HCT116 (cell line): Measurements from ENCODE around the gene NOC3L. TPM values are rescaled to one million over a fixed set of nuclear protein-coding genes. Genes with fewer than 3 reads are reported as not detected.

Source experiments
- ATAC-seq: fragments of 200-7000 bp; cut with Tn5 transposase; 2 replicates; pipeline ENCODE4 v1.9.1; 2020; ENCODE audit warnings: mild to moderate bottlenecking, moderate library complexity
- BruUV-seq: library from RNA; stranded (reverse); fragments of 400-500 nt; replicated peaks from 2 replicates; lab custom pipeline; 2021; lab: Mats Ljungman, UMichigan
- CTCF ChIA-PET: fragments of 300-600 bp; sonication (Branson Sonifier 250); formaldehyde crosslinking; loops from one replicate; lab custom pipeline; 2021; ENCODE audit warnings: antibody characterized with exemption; lab: Charles Lee
- POLR2A ChIA-PET: fragments of 300-600, 350-600 bp; sonication (Branson Sonifier 250); formaldehyde crosslinking; loops from one replicate; lab custom pipeline; 2021; ENCODE audit warnings: antibody characterized with exemption; lab: Charles Lee
- RAD21 ChIA-PET, 2 experiments: fragments of 300-600 bp; sonication (Branson Sonifier 250); formaldehyde crosslinking; loops; one replicate each; lab custom pipeline; 2023; ENCODE audit warnings: low total read pairs in 2 of 2; ENCODE audit not compliant: uncharacterized antibody in 2 of 2, unreplicated experiment in 2 of 2, low non-redundant PET in 1 of 2; lab: Charles Lee
- DNase-seq: peaks from one replicate; pipeline ENCODE4 v3.0.0-alpha.2; 2010; ENCODE audit warnings: low read depth, low spot score
- H2AFZ ChIP-seq: fragments of 200-600 bp; shearing (Covaris generic), sonication (generic); 2 replicates; pipeline ENCODE4 v1.6.1; 2017; ENCODE audit warnings: low read depth, mixed run types, mixed read lengths, antibody characterized with exemption, low read length; ENCODE audit not compliant: poor library complexity, severe bottlenecking
- H3K27ac ChIP-seq: 2 replicates; pipeline ENCODE4 v1.5.1; 2012; ENCODE audit warnings: low read depth, low read length
- H3K27me3 ChIP-seq: fragments of 200-600 bp; sonication (generic); 2 replicates; pipeline ENCODE4 v1.6.1; 2016; ENCODE audit warnings: mixed run types, low read length, mixed read lengths; ENCODE audit not compliant: insufficient read depth
- H3K36me3 ChIP-seq, 2 experiments: fragments of 200-500 bp in 1 of 2; fragments of 200-600 bp in 1 of 2; sonication (Bioruptor generic) in 1 of 2; sonication (generic) in 1 of 2; 2 replicates each; pipeline versions ENCODE4 v1.5.1 to v1.6.1; 2014 to 2016; ENCODE audit warnings: low read length in 2 of 2, inconsistent platforms in 1 of 2, mixed read lengths in 1 of 2, mixed run types in 1 of 2; ENCODE audit not compliant: insufficient read depth in 2 of 2, control insufficient read depth in 1 of 2
- H3K4me1 ChIP-seq, 2 experiments: fragments of 200-600 bp in 1 of 2; sonication (generic) in 1 of 2; 2 replicates each; pipeline versions ENCODE4 v1.5.1 to v1.6.1; 2012 to 2017; ENCODE audit warnings: low read length in 2 of 2, inconsistent platforms in 1 of 2, mild to moderate bottlenecking in 1 of 2, mixed read lengths in 1 of 2, mixed run types in 1 of 2, moderate library complexity in 1 of 2; ENCODE audit not compliant: insufficient read depth in 2 of 2, control insufficient read depth in 1 of 2
- H3K4me2 ChIP-seq: fragments of 200-600 bp; sonication (generic); 2 replicates; pipeline ENCODE4 v1.6.1; 2017; ENCODE audit warnings: mixed run types, low read length, mixed read lengths
- H3K4me3 ChIP-seq, 2 experiments: fragments of 200-600 bp in 1 of 2; sonication (generic) in 1 of 2; replicated peaks in 1 of 2; 2 replicates each; pipeline ENCODE4 v1.5.1; 2011 to 2016; ENCODE audit warnings: low read length in 2 of 2, control low read depth in 1 of 2, low read depth in 1 of 2, mild to moderate bottlenecking in 1 of 2, mixed read lengths in 1 of 2, mixed run types in 1 of 2
- H3K79me2 ChIP-seq: fragments of 200-600 bp; sonication (generic); 2 replicates; pipeline ENCODE4 v1.6.1; 2017; ENCODE audit warnings: mild to moderate bottlenecking, mixed run types, low read length, moderate library complexity, mixed read lengths; ENCODE audit not compliant: insufficient read depth
- H3K9ac ChIP-seq: fragments of 200-600 bp; sonication (generic); 2 replicates; pipeline ENCODE4 v1.6.1; 2016; ENCODE audit warnings: low read length, mixed read lengths
- H3K9me2 ChIP-seq: fragments of 200-600 bp; sonication (generic), shearing (Covaris generic); 2 replicates; pipeline ENCODE4 v1.6.1; 2017; ENCODE audit warnings: mixed run types, mild to moderate bottlenecking, moderate library complexity; ENCODE audit not compliant: insufficient read depth
- H3K9me3 ChIP-seq, 2 experiments: fragments of 200-500 bp in 1 of 2; fragments of 200-600 bp in 1 of 2; sonication (Bioruptor generic) in 1 of 2; sonication (generic) in 1 of 2; 2 replicates each; pipeline ENCODE4 v1.6.1; 2014 to 2017; ENCODE audit warnings: low read length in 2 of 2, mixed read lengths in 2 of 2, inconsistent platforms in 1 of 2, low read depth in 1 of 2, mild to moderate bottlenecking in 1 of 2, mixed run types in 1 of 2, moderate library complexity in 1 of 2; ENCODE audit not compliant: control insufficient read depth in 1 of 2, insufficient read depth in 1 of 2
- H4K20me1 ChIP-seq: fragments of 200-600 bp; sonication (generic), shearing (Covaris generic); 2 replicates; pipeline ENCODE4 v1.6.1; 2017; ENCODE audit warnings: mixed run types, mild to moderate bottlenecking, moderate library complexity; ENCODE audit not compliant: insufficient read depth
- CBX3 ChIP-seq: IDR thresholded peaks from 2 replicates; pipeline ENCODE4 v1.6.1; 2012; ENCODE audit warnings: low read depth
- ELF1 ChIP-seq: IDR thresholded peaks from 2 replicates; pipeline ENCODE4 v1.6.1; 2012; ENCODE audit warnings: low read depth, borderline replicate concordance
- EZH2 ChIP-seq: fragments of 200-600 bp; sonication (generic); IDR thresholded peaks from 2 replicates; pipeline ENCODE4 v1.6.1; 2017; ENCODE audit warnings: antibody characterized with exemption, mixed run types
- FOSL1 ChIP-seq: IDR thresholded peaks from 2 replicates; pipeline ENCODE4 v1.6.1; 2012; ENCODE audit warnings: low read depth
- POLR2AphosphoS5 ChIP-seq: IDR thresholded peaks from 2 replicates; pipeline ENCODE4 v1.6.1; 2011; ENCODE audit warnings: mild to moderate bottlenecking, low read depth, low read length, moderate library complexity
- SP1 ChIP-seq: IDR thresholded peaks from 2 replicates; pipeline ENCODE4 v1.6.1; 2012; ENCODE audit warnings: low read depth
- ZFX ChIP-seq: fragments of 450-650 bp; IDR thresholded peaks from 2 replicates; pipeline ENCODE4 v1.6.1; 2017
- ZNF274 ChIP-seq: fragments of 200-500 bp; sonication (Bioruptor generic); IDR thresholded peaks from 2 replicates; pipeline ENCODE4 v1.6.1; 2014; ENCODE audit warnings: mild to moderate bottlenecking, low read depth, low read length, inconsistent platforms
- intact Hi-C: fragments of 100-400 bp; cut with micrococcal nuclease; formaldehyde crosslinking; loops from 2 replicates; pipeline ENCODE4 v1.10.0; 2022
- total RNA-seq: library from RNA; stranded (reverse); gene quantifications from one replicate; pipeline ENCODE4 v1.2.1, GENCODE V29; 2021; ENCODE audit not compliant: unreplicated experiment
- TF ChIP-seq, protein P1 (sequence below): IDR thresholded peaks from 2 replicates; pipeline ENCODE4 v1.6.1; 2012
- TF ChIP-seq, protein P2 (sequence below): IDR thresholded peaks from 2 replicates; pipeline ENCODE4 v1.6.1; 2011; ENCODE audit warnings: mild to moderate bottlenecking, low read length, moderate library complexity; ENCODE audit not compliant: insufficient replicate concordance; ENCODE audit errors: extremely low read depth
- TF ChIP-seq, protein P3 (sequence below), 3 experiments: fragments of 200-600 bp in 1 of 3; sonication (generic) in 1 of 3; IDR thresholded peaks in 2 of 3; conservative IDR thresholded peaks in 1 of 3; 2 replicates each; pipeline ENCODE4 v1.5.1; 2012 to 2017; ENCODE audit warnings: low read depth in 2 of 3, low read length in 2 of 3, antibody characterized with exemption in 1 of 3, borderline replicate concordance in 1 of 3, control low read depth in 1 of 3, mild to moderate bottlenecking in 1 of 3, mixed read lengths in 1 of 3, mixed run types in 1 of 3, moderate library complexity in 1 of 3; ENCODE audit not compliant: insufficient read depth in 1 of 3

The NOC3L gene
- total RNA-seq, 1 experiment from 2014 or later = 45.5 TPM

DNA sequence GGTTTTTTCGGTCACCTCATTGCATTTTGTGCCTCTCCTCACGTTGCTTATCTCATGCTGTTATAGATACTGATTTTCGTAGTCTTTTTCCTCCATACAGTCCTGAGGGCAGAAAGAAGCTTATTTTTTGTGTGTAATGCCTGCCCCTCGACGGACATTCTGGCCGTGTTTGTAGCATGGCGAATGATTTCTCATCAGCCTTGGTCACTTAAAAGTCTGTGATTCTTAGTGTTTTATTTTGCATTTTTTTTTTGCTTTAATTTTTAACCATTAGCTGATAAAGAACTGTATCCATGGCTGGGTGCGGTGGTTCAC lies 469 bp upstream of the NOC3L start:
- DNase-seq = no peak
- H3K9me2 ChIP-seq = no peaks in the 10 kb centered on the region
- ChIA-PET RAD21 (no interaction called here), CTCF (no interaction called here), POLR2A (no interaction called here)
- peaks cover 10% of the 10 kb centered on the region; the same call in 1 of the 2 replicates for H4K20me1 ChIP-seq
- H3K4me2 ChIP-seq = peak overlapping the region; percentile 72; the same call in 1 of the 2 replicates
- no peaks in the 10 kb centered on the region for H3K27me3 ChIP-seq
- peak overlapping the region in 1 of 2 experiments; percentile 82; a peak in 1 of 4 replicates for H3K4me3 ChIP-seq
- intact Hi-C loops = loop anchor here (1.0 to 5.0 kb wide), 2 partner anchors 39 to 79 kb away; partner anchors contain the start of gene TBC1D12
- TF ChIP-seq, protein P1, sequence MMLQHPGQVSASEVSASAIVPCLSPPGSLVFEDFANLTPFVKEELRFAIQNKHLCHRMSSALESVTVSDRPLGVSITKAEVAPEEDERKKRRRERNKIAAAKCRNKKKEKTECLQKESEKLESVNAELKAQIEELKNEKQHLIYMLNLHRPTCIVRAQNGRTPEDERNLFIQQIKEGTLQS = no peak
- TF ChIP-seq POLR2AphosphoS5 = no peak
- TF ChIP-seq, protein P2, sequence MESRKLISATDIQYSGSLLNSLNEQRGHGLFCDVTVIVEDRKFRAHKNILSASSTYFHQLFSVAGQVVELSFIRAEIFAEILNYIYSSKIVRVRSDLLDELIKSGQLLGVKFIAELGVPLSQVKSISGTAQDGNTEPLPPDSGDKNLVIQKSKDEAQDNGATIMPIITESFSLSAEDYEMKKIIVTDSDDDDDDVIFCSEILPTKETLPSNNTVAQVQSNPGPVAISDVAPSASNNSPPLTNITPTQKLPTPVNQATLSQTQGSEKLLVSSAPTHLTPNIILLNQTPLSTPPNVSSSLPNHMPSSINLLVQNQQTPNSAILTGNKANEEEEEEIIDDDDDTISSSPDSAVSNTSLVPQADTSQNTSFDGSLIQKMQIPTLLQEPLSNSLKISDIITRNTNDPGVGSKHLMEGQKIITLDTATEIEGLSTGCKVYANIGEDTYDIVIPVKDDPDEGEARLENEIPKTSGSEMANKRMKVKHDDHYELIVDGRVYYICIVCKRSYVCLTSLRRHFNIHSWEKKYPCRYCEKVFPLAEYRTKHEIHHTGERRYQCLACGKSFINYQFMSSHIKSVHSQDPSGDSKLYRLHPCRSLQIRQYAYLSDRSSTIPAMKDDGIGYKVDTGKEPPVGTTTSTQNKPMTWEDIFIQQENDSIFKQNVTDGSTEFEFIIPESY = no peak
- TF ChIP-seq ELF1 = no peak
- TF ChIP-seq, protein P3, sequence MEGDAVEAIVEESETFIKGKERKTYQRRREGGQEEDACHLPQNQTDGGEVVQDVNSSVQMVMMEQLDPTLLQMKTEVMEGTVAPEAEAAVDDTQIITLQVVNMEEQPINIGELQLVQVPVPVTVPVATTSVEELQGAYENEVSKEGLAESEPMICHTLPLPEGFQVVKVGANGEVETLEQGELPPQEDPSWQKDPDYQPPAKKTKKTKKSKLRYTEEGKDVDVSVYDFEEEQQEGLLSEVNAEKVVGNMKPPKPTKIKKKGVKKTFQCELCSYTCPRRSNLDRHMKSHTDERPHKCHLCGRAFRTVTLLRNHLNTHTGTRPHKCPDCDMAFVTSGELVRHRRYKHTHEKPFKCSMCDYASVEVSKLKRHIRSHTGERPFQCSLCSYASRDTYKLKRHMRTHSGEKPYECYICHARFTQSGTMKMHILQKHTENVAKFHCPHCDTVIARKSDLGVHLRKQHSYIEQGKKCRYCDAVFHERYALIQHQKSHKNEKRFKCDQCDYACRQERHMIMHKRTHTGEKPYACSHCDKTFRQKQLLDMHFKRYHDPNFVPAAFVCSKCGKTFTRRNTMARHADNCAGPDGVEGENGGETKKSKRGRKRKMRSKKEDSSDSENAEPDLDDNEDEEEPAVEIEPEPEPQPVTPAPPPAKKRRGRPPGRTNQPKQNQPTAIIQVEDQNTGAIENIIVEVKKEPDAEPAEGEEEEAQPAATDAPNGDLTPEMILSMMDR (IDR thresholded peaks at IDR 0.05 in 2 of 3, conservative IDR thresholded peaks at IDR 0.05 in 1 of 3; ENCODE audit: borderline replicate concordance in 1 of 3, insufficient read depth in 1 of 3, low read depth in 2 of 3, low read length in 2 of 3) = no peak
- TF ChIP-seq SP1 = no peak
- TF ChIP-seq EZH2 = no peak
- TF ChIP-seq ZFX = no peak
- no peak for TF ChIP-seq CBX3
- TF ChIP-seq FOSL1 = no peak
- no peak for TF ChIP-seq ZNF274
- peaks cover 18 to 31% of the 10 kb centered on the region in 2 experiments for H3K4me1 ChIP-seq
- H3K36me3 ChIP-seq = peaks cover 7 to 18% of the 10 kb centered on the region in 2 experiments; a peak in 3 of 4 replicates
- peaks cover 46% of the 10 kb centered on the region for H3K79me2 ChIP-seq
- ATAC-seq = peak; percentile 30
- H3K9ac ChIP-seq = no peak overlapping the region
- H2AFZ ChIP-seq = peak overlapping the region; percentile 81
- H3K9me3 ChIP-seq = no peaks in the 10 kb centered on the region
- TSS peak; percentile 79 for BruUV-seq
- no peak overlapping the region for H3K27ac ChIP-seq
